HG03103 (cell line): ENCODE measurements around the gene ZNF423.

ENCODE experiments used
- ATAC-seq: cut with Tn5 transposase; IDR thresholded peaks from one replicate; pipeline ENCODE4 v1.9.1; 2021; ENCODE audit warnings: low read depth; ENCODE audit not compliant: unreplicated experiment

The ZNF423 gene

DNA sequence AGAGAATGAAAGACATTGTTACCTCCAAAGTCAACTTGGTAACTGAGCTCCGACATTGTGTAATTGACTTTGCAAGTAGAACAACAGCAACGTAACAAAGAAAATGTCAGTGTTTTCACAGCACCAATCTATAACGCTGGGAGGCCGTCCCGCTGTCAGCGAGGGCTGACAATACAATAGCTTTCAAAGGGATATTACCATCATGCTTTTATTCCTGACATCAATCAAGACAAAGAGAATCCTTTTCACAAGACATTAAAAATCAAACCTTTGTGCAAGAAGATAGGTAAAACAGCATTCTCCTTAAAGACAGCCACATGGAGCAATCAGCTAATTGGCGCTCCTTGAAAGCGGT, 6.2 kb downstream of the ZNF423 start:
- no peak for ATAC-seq

DNA sequence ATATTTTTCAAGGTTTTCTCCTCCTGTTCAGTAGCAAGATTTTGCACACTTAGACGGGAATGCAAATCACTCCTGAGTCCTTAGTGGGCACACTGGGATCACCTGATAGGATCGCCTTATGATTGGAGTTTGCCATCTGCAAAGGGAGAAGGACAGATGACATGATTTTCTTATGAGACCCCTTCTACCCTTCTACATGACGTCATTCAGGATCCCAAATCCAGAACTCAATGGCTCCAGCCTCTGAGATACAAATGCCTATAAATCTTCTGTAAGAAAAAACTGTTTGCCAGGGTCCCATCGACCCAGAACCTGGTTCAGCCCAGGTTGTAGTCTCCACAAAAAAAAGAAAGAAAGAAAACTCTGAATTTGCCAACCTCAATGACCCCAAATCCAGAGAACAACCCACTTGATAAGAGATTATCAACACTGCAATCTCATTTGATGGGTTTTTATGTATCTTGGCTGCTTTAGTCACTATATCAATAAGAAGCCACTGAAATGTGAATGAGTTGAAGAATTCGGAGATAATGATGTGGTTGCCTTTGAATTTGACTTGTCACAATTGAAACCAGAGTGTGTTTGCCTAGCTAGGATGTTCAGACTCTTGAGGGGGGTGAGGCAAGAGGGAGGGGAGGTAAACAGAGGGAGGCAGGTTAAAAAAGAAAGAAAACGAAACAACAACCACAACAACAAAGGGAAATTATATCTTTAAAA, 6.7 kb downstream of the ZNF423 start:
- ATAC-seq: no peak

DNA sequence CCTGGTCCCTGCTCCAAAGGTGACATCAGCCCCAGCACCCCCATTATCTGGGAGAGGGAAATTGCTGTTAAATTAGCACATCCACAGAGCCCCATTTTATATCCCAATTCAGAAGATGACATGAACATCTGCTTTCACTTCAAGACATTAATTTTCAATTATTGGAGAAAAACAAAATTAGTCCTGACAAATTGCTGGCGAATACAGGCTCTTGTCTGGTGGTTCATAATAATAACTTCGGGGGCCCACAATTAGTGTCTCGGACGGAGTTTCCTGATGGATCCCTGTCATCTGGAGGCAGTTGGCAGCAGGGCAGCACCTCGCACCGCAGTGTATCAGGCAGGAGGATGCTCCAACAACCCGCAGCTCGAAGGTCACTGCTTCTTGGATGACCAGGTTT, 7.4 kb downstream of the ZNF423 start:
- no peak for ATAC-seq

DNA sequence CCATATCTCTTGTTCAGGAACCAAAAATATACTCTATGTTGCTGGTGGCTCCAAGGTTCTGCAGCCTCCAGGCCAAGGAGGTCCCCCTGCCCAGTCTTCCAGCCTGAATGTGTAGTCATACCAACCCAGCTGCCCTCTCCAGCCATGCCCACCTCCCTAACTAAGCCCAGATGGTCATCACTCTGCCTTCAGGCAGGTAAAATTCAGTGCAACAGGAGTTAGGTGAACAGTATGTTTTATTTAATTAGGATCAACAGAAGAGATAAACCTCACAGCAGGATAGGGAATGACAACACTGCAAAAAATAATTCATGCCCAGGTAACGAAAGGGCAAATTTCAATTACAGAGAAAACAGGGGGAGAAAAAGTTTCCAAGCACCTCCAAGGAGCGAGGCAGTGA, 9.1 kb downstream of the ZNF423 start:
- no peak for ATAC-seq

DNA sequence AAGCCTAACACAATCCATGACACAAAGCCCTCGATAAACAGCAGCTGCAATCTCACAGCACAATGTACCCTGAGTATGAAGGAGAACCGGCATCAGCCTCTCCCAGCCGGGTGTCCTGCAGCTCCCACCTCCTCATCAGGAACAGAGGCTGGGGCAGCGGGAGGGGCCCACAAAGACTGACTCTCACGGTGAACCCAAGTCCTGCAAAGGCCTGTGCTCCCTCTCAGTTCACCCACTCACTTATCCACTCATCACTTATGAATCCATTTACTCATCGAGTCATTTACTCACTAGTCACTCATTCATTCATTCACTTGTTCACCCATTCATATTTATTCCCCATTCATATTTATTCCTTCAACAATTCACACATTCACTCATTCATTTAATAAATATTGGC, 11.6 kb downstream of the ZNF423 start:
- ATAC-seq: no peak

DNA sequence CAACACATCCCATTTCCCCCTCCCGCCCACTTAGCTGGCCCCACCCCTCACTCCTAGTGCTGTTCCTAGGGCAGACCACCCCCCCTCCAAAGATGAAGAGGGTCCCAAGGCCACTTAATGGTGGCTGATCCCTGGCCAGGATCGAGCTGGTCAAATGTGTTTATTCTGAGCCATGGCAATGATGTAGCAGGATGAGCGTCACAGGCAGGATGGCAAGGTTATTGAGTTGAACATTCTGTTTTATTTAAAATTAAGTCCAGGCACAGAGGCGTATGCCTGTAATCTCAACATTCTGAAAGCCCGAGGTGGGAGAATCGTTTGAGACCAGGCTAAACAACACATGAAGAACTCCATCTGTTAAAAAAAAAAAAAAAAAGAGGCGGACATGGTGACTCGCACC, 12.2 kb downstream of the ZNF423 start:
- no peak for ATAC-seq

DNA sequence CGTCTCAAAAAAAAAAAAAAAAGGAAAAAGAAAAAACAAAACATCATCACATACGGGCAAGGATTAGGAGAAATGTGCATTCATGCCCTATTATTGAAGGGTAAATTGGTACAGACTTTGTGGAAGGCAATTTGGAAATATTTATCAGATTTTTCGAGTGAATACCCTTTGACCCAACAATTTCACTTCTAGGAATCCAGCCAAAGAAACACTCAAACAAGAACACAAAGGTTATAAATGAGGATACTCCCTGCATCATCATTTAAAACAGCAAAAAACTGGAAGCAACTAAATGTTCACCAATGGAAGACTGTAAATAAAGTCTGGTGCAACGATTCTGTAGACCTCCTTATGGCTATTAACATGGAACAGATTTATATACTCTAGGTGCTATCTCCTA, 12.9 kb downstream of the ZNF423 start:
- no peak for ATAC-seq

DNA sequence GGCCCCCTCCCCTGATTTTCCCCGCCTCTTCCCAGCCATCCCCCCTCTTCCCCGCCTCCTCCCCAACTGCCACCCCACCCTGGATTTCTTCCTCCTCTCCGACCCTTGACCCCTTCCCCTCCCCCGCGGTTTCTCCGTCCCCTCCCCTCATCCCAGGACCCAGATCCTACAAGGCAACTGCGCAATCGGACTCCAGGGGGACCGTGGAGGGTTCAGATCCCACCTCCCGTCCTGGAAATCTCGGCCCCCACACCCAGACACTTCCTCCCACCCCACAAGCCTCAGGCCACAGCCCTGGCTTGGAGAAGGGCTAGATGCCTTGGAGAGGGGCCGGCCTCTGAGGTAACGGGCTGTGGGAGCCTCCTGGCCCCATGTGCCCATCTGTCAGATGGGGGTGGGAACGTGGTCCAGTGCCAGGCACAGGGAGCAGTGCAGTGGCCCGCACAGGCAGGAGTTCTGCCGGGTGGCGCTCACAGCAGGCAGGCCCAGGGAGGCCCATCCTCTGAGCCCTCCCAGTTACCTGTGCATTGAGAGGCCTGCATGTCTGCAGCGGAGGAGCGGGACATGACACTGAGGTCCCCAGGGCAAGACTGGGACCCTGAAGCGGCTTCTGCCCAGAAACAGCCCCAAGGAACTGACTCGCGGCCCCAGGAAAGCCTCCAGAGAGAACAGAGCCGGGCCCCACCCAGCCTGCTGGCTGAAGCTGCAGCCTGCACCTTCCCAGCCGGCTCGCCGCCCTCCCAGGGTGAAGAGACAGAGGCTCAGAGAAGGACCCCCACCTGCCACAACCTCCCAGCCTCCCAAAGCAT, 16.7 kb downstream of the ZNF423 start:
- no peak for ATAC-seq

DNA sequence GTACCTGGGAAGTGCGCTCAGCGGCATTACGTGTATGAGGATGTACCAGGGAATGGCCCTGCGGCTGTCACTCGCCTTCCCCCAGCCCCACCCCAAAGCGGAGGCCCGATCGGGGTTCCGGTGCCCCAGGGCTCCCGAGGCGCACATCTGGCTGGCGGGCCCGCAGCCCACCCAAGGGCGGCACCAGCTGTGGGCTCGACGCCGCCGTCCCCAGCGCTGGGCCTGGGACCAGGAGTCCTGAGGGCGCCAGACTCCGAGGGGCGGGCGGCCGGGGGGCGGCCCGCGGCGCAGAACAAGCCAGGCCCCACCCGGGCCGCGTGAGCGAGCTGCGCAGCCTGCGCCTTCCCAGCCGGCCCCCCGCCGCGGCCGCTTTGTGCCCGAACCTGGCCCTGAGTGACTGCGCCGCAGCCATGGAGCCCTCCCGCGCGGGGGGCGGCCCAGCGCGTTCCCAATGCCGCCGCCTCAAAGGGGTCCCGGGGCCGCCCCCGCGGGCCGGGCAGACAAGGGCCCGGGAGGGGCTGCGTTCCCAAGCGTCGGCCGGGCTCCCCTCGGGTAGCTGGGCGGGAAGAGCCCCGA, 17.4 kb downstream of the ZNF423 start:
- ATAC-seq: no peak

DNA sequence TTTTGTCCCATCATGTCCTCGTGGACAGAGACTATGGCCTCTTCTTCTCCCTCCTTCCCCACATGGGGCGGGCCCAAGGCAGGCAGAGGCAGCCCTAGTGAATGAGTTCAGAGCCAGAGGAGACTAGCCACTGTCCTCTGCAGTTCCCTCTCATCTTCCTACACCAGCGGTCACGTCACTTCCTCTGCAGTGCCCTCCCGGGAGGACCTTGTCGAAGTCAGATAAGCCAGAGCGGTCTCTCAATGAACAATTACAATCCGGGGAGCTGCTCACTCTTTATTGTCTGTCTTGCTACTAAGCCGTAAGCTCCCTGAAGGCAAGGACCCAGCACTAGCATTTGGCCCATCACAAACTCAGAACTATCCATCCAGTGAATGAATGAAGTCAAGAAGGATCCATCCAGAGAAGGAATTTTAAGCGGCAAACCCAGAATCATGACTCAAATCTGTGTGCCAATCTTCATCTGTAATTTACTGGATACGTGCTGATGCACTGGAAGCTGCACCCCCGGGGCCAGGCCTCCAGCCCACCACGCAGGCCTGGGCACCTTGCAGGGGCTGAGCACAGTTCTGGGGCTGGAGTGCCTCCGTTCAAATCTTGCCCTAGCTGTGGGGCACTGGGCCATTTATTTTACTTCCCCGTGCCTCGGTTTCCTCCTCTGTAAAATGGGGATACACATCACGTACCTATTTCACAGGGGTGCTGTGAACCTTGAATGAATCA, 18.1 kb downstream of the ZNF423 start:
- ATAC-seq: no peak

DNA sequence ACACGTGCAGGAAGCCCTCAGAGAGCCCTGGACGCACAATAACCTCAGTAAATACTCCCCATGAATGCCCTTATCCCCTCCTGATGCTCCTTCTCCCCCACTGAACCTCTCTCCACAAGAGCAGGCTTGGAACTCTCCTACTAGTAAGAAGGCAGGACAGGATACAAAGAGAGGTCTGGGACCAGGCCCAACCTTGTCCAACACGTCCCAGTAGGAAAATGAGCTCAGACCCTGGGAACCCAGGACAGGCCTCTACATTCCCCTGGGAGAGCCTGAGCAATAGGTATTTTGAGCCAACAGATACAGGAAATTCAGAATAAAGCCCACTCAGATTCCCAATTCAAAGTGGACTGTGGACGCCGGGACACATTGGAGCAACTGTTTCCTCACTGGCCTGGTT, 19.2 kb downstream of the ZNF423 start:
- ATAC-seq: no peak

DNA sequence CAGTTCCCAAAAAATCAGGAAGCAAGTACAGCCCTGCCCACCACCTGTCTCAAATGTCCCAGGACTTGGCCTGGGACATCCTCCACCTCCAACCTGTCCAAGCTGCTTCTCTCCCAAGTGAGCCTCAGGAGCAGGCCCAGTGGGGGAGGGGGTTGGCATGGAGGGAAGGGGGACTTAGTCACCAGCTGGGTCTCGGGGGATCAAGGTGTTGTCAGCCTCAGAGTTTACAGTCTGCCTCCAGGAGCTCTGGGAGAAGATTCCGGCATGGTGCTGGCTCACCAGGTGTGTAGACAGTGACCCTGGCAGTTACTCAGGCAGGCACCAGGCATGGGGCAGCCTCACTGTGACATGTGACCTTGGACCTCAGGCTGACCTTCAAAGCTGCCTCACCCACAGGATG, 19.7 kb downstream of the ZNF423 start:
- no peak for ATAC-seq

DNA sequence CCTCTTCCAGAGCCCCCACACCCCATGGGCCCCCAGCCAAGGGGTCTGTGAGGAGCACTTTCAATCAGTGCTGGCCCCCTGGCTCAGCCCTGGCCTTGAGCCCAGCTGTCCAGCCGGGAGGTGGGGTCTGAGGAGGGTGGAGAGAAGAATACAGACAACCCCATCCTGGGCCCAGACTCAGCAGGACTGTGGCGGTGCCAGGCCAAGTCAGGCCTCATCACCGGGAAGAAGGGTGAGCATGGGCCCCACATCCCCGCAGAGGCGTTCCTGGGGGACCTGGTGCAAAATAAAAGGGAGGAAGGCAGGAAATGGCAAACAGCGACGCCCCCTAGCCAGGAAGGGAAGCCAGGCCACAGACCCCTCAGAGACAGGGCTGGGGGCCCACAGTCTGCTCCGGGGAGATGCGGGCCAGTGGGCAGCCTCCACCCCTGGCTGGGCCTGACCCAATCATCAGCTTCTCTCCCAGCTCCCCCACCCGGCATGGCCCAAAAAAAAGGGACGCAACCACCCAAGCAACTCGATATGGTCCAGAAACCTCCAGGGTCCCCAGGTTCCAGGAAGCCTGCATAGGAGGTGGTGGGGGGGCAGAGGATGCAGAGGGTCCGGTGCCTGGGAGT, 20.6 kb downstream of the ZNF423 start:
- ATAC-seq: no peak

DNA sequence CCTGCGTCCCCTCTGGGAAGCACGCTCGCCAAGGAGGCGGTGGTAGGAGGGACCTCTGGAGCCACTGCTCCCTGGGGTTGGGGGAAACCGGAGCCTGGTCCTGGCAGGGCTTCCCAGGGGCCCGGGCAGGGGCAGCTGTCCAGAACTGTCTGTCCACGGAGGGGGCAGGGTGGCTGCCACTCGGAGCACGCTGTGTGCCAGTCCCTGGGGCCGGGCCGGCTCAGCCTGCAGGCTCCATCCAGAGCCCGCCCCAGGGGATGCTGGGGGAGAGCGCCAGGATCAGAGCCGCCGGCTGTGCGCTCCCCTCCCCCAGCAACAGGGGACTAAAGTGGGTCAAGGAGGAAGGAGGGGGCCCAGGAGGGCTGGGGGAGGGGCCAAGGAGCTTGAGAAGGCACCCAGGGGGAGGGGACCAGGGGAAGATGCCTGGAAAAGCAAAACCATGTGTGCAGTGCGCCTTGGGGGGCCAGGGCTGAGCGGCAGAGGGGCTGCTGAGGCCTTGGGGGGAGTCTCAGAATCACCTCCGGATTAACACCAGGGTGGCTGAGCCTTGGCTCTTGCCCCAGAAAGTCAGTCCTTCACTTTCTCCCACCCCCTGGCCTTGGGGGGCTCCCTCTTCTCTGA, 21.3 kb downstream of the ZNF423 start:
- ATAC-seq: no peak

DNA sequence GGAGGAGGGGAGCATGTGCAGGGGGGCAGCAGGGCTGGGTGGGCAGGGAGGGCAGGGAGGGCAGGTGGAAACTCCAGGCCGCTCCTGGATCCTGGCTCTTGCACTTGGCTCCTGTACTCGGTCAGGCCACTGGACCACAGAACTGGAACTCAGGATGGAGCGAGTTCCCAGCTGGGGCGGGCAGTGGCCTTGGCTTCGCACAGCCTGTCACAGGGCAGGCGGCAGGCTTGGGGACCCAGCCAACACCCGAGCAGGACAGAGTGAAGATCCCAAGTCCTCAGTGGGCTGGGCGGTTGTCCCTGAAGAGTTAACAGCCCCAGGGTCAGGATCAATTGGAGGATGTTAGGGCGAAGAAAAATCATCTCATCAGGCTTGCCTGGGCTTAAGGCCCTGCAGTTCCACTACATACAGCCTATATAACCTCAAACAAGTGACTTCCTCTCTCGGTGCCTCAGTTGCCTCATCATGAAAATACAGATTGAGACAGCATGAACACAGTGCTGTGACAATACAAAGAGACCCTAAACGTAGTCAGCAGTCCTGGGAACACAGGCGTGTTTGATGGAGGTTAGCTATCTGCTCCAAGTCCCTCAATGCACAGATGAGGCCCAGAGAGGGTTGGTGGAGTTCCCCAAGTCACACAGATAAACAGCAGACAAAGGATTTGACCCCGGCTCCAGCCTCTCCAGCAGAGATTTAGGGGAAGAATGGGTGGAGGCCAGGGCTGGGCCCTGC, 21.9 kb downstream of the ZNF423 start:
- no peak for ATAC-seq

DNA sequence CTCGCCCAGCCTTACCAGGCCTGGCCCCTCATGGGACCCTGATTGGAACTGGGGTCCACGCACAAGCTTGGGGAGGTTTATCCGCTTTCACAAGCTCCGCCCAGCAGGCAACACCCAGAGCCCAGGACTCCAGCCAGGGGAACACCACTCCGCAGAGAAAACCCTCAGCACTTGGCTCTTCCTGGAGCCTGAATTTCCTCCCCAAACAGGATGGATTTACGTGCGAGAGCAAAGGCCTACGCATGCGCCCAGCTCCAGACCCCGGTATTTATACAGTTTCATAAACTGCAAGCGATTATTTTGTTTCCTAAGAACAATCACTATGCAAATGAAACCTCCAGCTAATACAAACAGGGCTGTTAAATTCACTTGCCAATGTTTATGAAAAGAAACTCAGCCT, 22.8 kb downstream of the ZNF423 start:
- ATAC-seq: no peak

DNA sequence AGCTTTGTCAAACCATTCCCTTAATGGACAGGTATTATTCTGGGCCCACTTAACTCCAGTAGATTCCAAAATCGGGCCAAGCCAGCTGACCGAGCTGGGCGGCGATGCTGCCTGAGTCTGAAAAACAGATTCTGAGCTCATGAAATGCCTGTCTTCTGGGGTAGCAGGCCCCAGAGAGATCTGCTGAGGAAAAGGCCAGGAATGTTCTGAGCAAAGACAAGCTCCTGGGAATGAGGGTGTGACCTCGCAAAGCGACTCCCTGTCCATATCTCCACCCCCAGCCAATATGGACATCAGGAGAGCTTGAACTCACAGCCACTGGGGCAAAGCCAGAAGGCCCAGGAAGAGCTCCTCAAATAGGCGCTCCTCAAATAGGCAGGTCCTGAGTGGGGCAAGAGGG, 23.7 kb downstream of the ZNF423 start:
- ATAC-seq: no peak

DNA sequence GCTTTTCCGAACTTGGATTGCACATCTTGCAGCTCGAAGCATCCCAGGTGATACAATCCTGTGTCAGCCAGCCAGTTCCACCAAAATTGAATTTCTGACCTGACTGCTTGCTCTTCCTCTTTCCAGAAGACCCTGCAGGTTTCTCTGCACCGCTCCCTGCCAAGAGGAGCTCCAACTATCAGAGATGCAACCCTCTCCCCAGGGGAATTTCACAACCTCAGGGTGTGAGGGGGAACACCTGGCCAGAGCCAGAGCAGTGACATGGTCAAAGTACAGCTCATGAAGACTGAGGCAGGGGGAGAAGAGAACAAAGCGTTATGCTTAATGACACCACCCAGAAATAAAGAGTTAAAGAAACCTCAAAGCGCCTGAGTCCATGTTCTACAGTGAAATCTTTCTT, 25.0 kb downstream of the ZNF423 start:
- no peak for ATAC-seq

DNA sequence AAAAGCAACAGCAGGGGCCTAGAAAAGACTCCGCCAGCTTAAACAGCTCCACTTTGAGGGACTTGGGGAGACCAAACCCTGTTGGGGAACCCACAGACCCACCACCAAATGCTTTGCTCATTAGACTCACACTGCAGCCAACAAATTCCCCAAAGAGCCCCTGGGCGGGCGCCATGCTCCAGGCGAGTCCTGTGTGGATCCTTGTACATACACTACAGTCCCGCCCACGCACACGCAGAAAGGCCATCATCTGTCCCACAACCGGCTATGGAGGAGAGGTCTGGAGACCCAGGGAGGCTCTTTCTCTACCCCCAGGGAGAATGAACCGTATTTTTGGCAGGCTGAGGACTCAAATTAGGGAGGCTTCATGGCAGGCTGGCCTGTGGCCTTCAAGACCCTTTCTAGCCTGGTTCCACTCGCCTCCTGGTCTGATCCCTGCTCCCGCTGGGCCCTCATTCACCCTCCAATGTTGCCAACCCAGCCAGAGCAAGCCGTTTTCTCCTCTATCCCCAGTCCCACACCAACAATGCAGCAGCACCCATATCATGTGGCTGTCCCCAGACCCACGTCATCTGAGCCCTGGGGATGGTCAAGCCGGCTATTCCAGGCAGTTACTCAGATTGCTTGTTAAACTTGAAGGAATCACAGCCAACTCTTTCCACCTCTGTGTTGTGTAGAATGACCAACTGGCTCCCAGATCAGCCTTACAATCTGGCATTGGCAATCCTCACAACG, 27.2 kb downstream of the ZNF423 start:
- no peak for ATAC-seq
